GM12878 (cell line): ENCODE measurements around the gene ECM2. TPM values are rescaled to one million over a fixed set of nuclear protein-coding genes. Genes with fewer than 3 reads are reported as not detected.

Source experiments
- ATAC-seq: fragments of 200-7000 bp; cut with Tn5 transposase; 3 replicates; pipeline ENCODE4 v1.9.1; 2020; ENCODE audit warnings: mild to moderate bottlenecking, moderate library complexity
- BruUV-seq: library from RNA; stranded (reverse); fragments of 400-500 nt; replicated peaks from 2 replicates; lab custom pipeline; 2021; lab: Mats Ljungman, UMichigan
- CTCF ChIA-PET: fragments of 300-600 bp; sonication (Branson Sonifier 250); formaldehyde crosslinking; extraction: SDS; loops from one replicate; lab custom pipeline; 2021; ENCODE audit warnings: inconsistent platforms; lab: Yijun Ruan, JAX
- POLR2A ChIA-PET: fragments of 350-600 bp; formaldehyde crosslinking; extraction: SDS; loops from one replicate; lab custom pipeline; 2021; ENCODE audit warnings: inconsistent platforms; lab: Charles Lee
- RAD21 ChIA-PET: fragments of 300-600 bp; sonication (Branson Sonifier 250); formaldehyde crosslinking; loops from one replicate; lab custom pipeline; 2023; ENCODE audit warnings: antibody characterized with exemption; ENCODE audit not compliant: unreplicated experiment; lab: Charles Lee
- SMC1A ChIA-PET: fragments of 300-600 bp; sonication (Branson Sonifier 250); formaldehyde crosslinking; loops from one replicate; lab custom pipeline; 2023; ENCODE audit not compliant: unreplicated experiment, uncharacterized antibody; lab: Charles Lee
- DNase-seq: peaks from one replicate; pipeline ENCODE4 v3.0.0-alpha.2; 2011; ENCODE audit warnings: low read depth, low spot score
- FAIRE-seq: peaks from 3 replicates; lab custom pipeline; 2011; peaks lifted over from hg19 to GRCh38; lab: Jason Lieb, UNC
- H2AFZ ChIP-seq: 2 replicates; pipeline ENCODE4 v1.6.0; 2011; ENCODE audit warnings: low read depth, low read length, control low read depth; ENCODE audit not compliant: control insufficient read depth
- H3K27ac ChIP-seq: 2 replicates; pipeline ENCODE4 v1.5.1; 2011; ENCODE audit warnings: control low read depth; ENCODE audit not compliant: control insufficient read depth, insufficient read depth
- H3K27me3 ChIP-seq, 2 experiments: replicated peaks in 1 of 2; 2 replicates each; pipeline versions ENCODE4 v1.6.0 to v1.6.1; 2011; ENCODE audit warnings: low read length in 1 of 2; ENCODE audit not compliant: control insufficient read depth in 2 of 2, insufficient read depth in 2 of 2
- H3K36me3 ChIP-seq, 2 experiments: 2 replicates each; pipeline ENCODE4 v1.5.1; 2011; ENCODE audit warnings: low read length in 1 of 2; ENCODE audit not compliant: control insufficient read depth in 2 of 2, insufficient read depth in 2 of 2
- H3K4me1 ChIP-seq: 2 replicates; pipeline ENCODE4 v1.6.1; 2011; ENCODE audit warnings: mild to moderate bottlenecking, low read length, moderate library complexity, mixed read lengths; ENCODE audit not compliant: control insufficient read depth, insufficient read depth
- H3K4me2 ChIP-seq: 2 replicates; pipeline ENCODE4 v1.6.0; 2011; ENCODE audit warnings: control low read depth; ENCODE audit not compliant: control insufficient read depth, insufficient read depth
- H3K4me3 ChIP-seq: fragments of 200-600 bp; sonication (generic); 2 replicates; pipeline ENCODE4 v1.5.1; 2016
- H3K79me2 ChIP-seq: 2 replicates; pipeline ENCODE4 v1.6.0; 2011; ENCODE audit warnings: low read length; ENCODE audit not compliant: control insufficient read depth, insufficient read depth
- H3K9ac ChIP-seq: 2 replicates; pipeline ENCODE4 v1.8.0; 2011; ENCODE audit warnings: low read length, control low read depth, mixed read lengths; ENCODE audit not compliant: control insufficient read depth, insufficient read depth
- H3K9me3 ChIP-seq: replicated peaks from 3 replicates; pipeline ENCODE4 v1.5.1; 2011; ENCODE audit warnings: mild to moderate bottlenecking, low read length; ENCODE audit not compliant: control insufficient read depth, insufficient read depth
- H4K20me1 ChIP-seq: 2 replicates; pipeline ENCODE4 v1.6.0; 2011; ENCODE audit not compliant: control insufficient read depth, insufficient read depth
- BCL11A ChIP-seq: IDR thresholded peaks from 2 replicates; pipeline ENCODE4 v1.6.1; 2011; ENCODE audit warnings: low read depth, low read length
- HDAC2 ChIP-seq: fragments of 200-600 bp; sonication (generic); IDR thresholded peaks from 2 replicates; pipeline ENCODE4 v1.6.1; 2017
- HDAC6 ChIP-seq: fragments of 200-600 bp; sonication (generic); IDR thresholded peaks from one replicate; pipeline ENCODE4 v1.8.0; 2017; ENCODE audit warnings: antibody characterized with exemption; ENCODE audit not compliant: unreplicated experiment
- HSF1 ChIP-seq: fragments of 150-350 bp; IDR thresholded peaks from 2 replicates; pipeline ENCODE4 v1.6.1; 2014; ENCODE audit warnings: mild to moderate bottlenecking, low read depth, low read length
- IKZF2 ChIP-seq, 2 experiments: fragments of 450-650 bp; IDR thresholded peaks; 2 replicates each; pipeline ENCODE4 v1.6.1; 2017; ENCODE audit warnings: mild to moderate bottlenecking in 2 of 2, moderate library complexity in 2 of 2
- IRF4 ChIP-seq: IDR thresholded peaks from 2 replicates; pipeline ENCODE4 v1.6.1; 2011; ENCODE audit warnings: low read depth, low read length
- KLF5 ChIP-seq: fragments of 450-650 bp; IDR thresholded peaks from 2 replicates; pipeline ENCODE4 v1.6.1; 2014; ENCODE audit warnings: mild to moderate bottlenecking; ENCODE audit not compliant: partially characterized antibody
- NKRF ChIP-seq: fragments of 450-650 bp; conservative IDR thresholded peaks from 2 replicates; pipeline ENCODE4 v1.6.1; 2017; ENCODE audit warnings: mild to moderate bottlenecking, moderate library complexity
- REST ChIP-seq: IDR thresholded peaks from 2 replicates; pipeline ENCODE4 v1.6.1; 2012; ENCODE audit warnings: mild to moderate bottlenecking, low read depth, low read length
- TCF3 ChIP-seq: IDR thresholded peaks from 2 replicates; pipeline ENCODE4 v1.6.1; 2012; ENCODE audit warnings: low read depth, mild to moderate bottlenecking, low read length, borderline replicate concordance; ENCODE audit not compliant: insufficient read depth
- TCF7 ChIP-seq: IDR thresholded peaks from 2 replicates; pipeline ENCODE4 v1.6.1; 2014; ENCODE audit warnings: antibody characterized with exemption, borderline replicate concordance
- WRNIP1 ChIP-seq: IDR thresholded peaks from 2 replicates; pipeline ENCODE4 v1.6.1; 2011; ENCODE audit warnings: low read depth, low read length, improper control_type of control experiment, borderline replicate concordance
- ZNF207 ChIP-seq: fragments of 450-650 bp; IDR thresholded peaks from 2 replicates; pipeline ENCODE4 v1.6.1; 2014; ENCODE audit warnings: antibody characterized with exemption, mild to moderate bottlenecking, borderline replicate concordance
- ZNF384 ChIP-seq: IDR thresholded peaks from 2 replicates; pipeline ENCODE4 v1.6.1; 2012; ENCODE audit warnings: low read depth, mild to moderate bottlenecking, low read length, improper control_type of control experiment, borderline replicate concordance
- WGBS: methylation state at CpG from one replicate; pipeline ENCODE4 v1.1.6; 2016; ENCODE audit warnings: low lambda C conversion rate; ENCODE audit not compliant: insufficient replicate concordance, insufficient coverage; ENCODE audit errors: missing lambda C conversion rate; 5-methylcytosine and 5-hydroxymethylcytosine counted together
- in situ Hi-C: fragments of 300-500 bp; cut with MboI; formaldehyde crosslinking; loops from 9 replicates; pipeline ENCODE4 v1.14.3; 2018; ENCODE audit warnings: mixed read lengths
- intact Hi-C: fragments of 100-400 bp; cut with micrococcal nuclease; formaldehyde crosslinking; loops from one replicate; pipeline ENCODE4 v1.14.2; 2022; ENCODE audit not compliant: unreplicated experiment
- polyA plus RNA-seq, 11 experiments: library from polyadenylated mRNA; depleted of rRNA in 4 of 11; unstranded in 6 of 11; stranded (reverse) in 5 of 11; fragments of >200 nt; fragmentation: Nextera tagmentation in 4 of 11; fragmentation: Illumina TruSeq in 1 of 11; extraction: Ambion mirVana in 4 of 11; extraction: Trizol in 1 of 11; gene quantifications; 1 replicate in 1 of 11; 2 replicates in 10 of 11; pipeline versions ENCODE4 v1.2.1 to v1.2.3, GENCODE V29; 2011 to 2016; ENCODE audit warnings: inconsistent platforms in 2 of 11, missing spikeins in 2 of 11, low read depth in 1 of 11
- total RNA-seq, 4 experiments: library from RNA; depleted of rRNA in 3 of 4; stranded (reverse); fragments of >200 nt in 3 of 4; fragmentation: Illumina TruSeq in 1 of 4; extraction: Trizol in 1 of 4; gene quantifications; 2 replicates each; pipeline versions ENCODE4 v1.2.1 to v1.2.3, GENCODE V29; 2013 to 2021

Gene ECM2
- total and polyA plus RNA-seq, 10 of the 15 experiments (the other 5 are each of a cell fraction or from before 2014, with no cell fraction given) = 0.03 to 0.67 (median 0.09) TPM; not detected in 2

GRCh38 chr9:92543972-92544371, 8.2 kb upstream of the ECM2 start (continued):
- TF ChIP-seq REST (no peak), ZNF384 (no peak), IKZF2 (IDR thresholded peaks at IDR 0.05) (no peak), TCF3 (no peak), HSF1 (no peak), HDAC6 (no peak)

GRCh38 chr9:92538541-92538940, 2.8 kb upstream of the ECM2 start:
- H4K20me1 ChIP-seq = no peaks in the 10 kb centered on the region
- CTCF ChIA-PET = no interaction called here
- no peak for DNase-seq
- POLR2A ChIA-PET = interaction anchor here (0.6 kb wide), 1 partner anchor 24 kb away, joined by 8 read pairs; no protein-coding TSS in a partner anchor
- intact Hi-C loops = no loop called here
- no peaks in the 10 kb centered on the region for H3K36me3 ChIP-seq
- no peak overlapping the region for H3K4me2 ChIP-seq
- SMC1A ChIA-PET = no interaction called here
- 95% methylated on average over 2 of the region's 2 CpGs for WGBS
- no peak overlapping the region for H3K4me3 ChIP-seq
- in situ Hi-C loops = no loop called here
- H3K27ac ChIP-seq = no peak overlapping the region
- no peaks in the 10 kb centered on the region for H3K9me3 ChIP-seq
- H2AFZ ChIP-seq = no peak overlapping the region
- no TSS peak for BruUV-seq
- no peak for ATAC-seq
- H3K79me2 ChIP-seq = no peaks in the 10 kb centered on the region
- H3K27me3 ChIP-seq = no peaks in the 10 kb centered on the region
- RAD21 ChIA-PET = no interaction called here
- peaks cover 6% of the 10 kb centered on the region for H3K4me1 ChIP-seq
- H3K9ac ChIP-seq = no peak overlapping the region
- no peak for FAIRE-seq
- TF ChIP-seq WRNIP1 (no peak), KLF5 (no peak), HDAC2 (no peak), TCF7 (no peak), IRF4 (no peak), ZNF207 (no peak), NKRF (no peak), BCL11A (no peak)
